ENCODE measurements around the gene OR2M2. TPM values are rescaled to one million over a fixed set of nuclear protein-coding genes. Genes with fewer than 3 reads are reported as not detected.

Gene OR2M2
- total and polyA plus RNA-seq, 2 of the 4 experiments (the other 2 are of a cell fraction), result not detected

- in situ Hi-C loops (cut with MboI; ENCODE audit: low sequenced_read_pairs), result no loop called here
- Histone ChIP-seq H3K14ac (replicated peaks; ENCODE audit: low read depth, low read length) (no peak overlapping the region), H4K20me1 (ENCODE audit: insufficient read depth, low read length) (no peaks in the 10 kb centered on the region), H3K4ac (ENCODE audit: low read depth, low read length) (no peak overlapping the region), H2BK120ac (ENCODE audit: low read depth, low read length) (no peak overlapping the region), H4K5ac (ENCODE audit: low read depth, low read length) (no peak overlapping the region), H3K9me1 (ENCODE audit: insufficient read depth, low read length) (no peaks in the 10 kb centered on the region), H4K8ac (ENCODE audit: low read depth in 2 of 2, low read length in 2 of 2) (no peak overlapping the region), H4K91ac (ENCODE audit: insufficient read depth, low read depth, low read length) (no peak overlapping the region), H2BK15ac (ENCODE audit: low read depth, low read length) (no peak overlapping the region), H2BK20ac (ENCODE audit: low read depth, low read length) (no peak overlapping the region), H3K23ac (ENCODE audit: low read depth, low read length) (no peak overlapping the region), H3K79me1 (ENCODE audit: low read depth in 1 of 2, low read length in 2 of 2) (no peaks in the 10 kb centered on the region), H3K36me3 (ENCODE audit: control insufficient read depth, insufficient read depth, low read length) (no peaks in the 10 kb centered on the region), H3K18ac (ENCODE audit: low read depth, low read length) (no peak overlapping the region), H3K9me3 (ENCODE audit: control insufficient read depth, insufficient read depth, low read length) (peaks cover 12% of the 10 kb centered on the region), H3K4me3 (ENCODE audit: insufficient read depth, low read depth, low read length) (no peak overlapping the region), H3K9ac (ENCODE audit: low read depth, low read length) (no peak overlapping the region), H2AK5ac (ENCODE audit: low read depth, low read length) (no peak overlapping the region), H3K27ac (ENCODE audit: insufficient read depth, low read length) (no peak overlapping the region), H3K4me2 (ENCODE audit: low read depth, low read length) (no peak overlapping the region), H2AFZ (replicated peaks; ENCODE audit: low read length, poor library complexity) (no peak overlapping the region), H2BK5ac (ENCODE audit: low read depth, low read length, poor library complexity, severe bottlenecking) (no peak overlapping the region), H3K56ac (ENCODE audit: extremely low read depth, insufficient read depth, low read length) (no peak overlapping the region), H3K4me1 (ENCODE audit: control insufficient read depth, insufficient read depth, low read length) (no peaks in the 10 kb centered on the region), H3K27me3 (ENCODE audit: control insufficient read depth, insufficient read depth, low read length) (no peaks in the 10 kb centered on the region), H2AK9ac (replicated peaks; ENCODE audit: low read depth, low read length, poor library complexity) (no peak overlapping the region)
- DNase-seq, result no peak
- no peak for ATAC-seq (ENCODE audit: low read depth)
- intact Hi-C loops (cut with micrococcal nuclease), result no loop called here
- WGBS, 2 experiments (ENCODE audit: extremely low coverage in 2 of 2, insufficient read length in 1 of 2), result no CpG with 5 or more reads among the region's 7 CpGs
- no peak for TF ChIP-seq MXI1 (IDR thresholded peaks at IDR 0.05; ENCODE audit: borderline replicate concordance, low read depth, low read length)
- no peak for TF ChIP-seq ELK1 (IDR thresholded peaks at IDR 0.05; ENCODE audit: borderline replicate concordance, low read depth, low read length)
- no peak for TF ChIP-seq CHD1 (IDR thresholded peaks at IDR 0.05; ENCODE audit: low read depth, low read length)
- no peak for TF ChIP-seq MAFK (IDR thresholded peaks at IDR 0.05; ENCODE audit: low read depth, low read length)
- TF ChIP-seq MAZ (IDR thresholded peaks at IDR 0.05; ENCODE audit: borderline replicate concordance, low read depth, low read length), result no peak
- TF ChIP-seq RFX5 (IDR thresholded peaks at IDR 0.05; ENCODE audit: low read depth, low read length), result no peak
- no peak for TF ChIP-seq SMC3 (IDR thresholded peaks at IDR 0.05; ENCODE audit: low read depth, low read length)
- TF ChIP-seq BHLHE40 (IDR thresholded peaks at IDR 0.05; ENCODE audit: low read depth, low read length), result no peak
- TF ChIP-seq CEBPB (IDR thresholded peaks at IDR 0.05; ENCODE audit: low read depth, low read length), result no peak
- no peak for TF ChIP-seq CTCF (conservative IDR thresholded peaks at IDR 0.05; ENCODE audit: low read depth, low read length)
- no peak for TF ChIP-seq RAD21 (IDR thresholded peaks at IDR 0.05; ENCODE audit: low read length)
- no peak for TF ChIP-seq USF2 (IDR thresholded peaks at IDR 0.05; ENCODE audit: low read depth, low read length)
- TF ChIP-seq NFE2L2 (IDR thresholded peaks at IDR 0.05; ENCODE audit: low read depth, low read length), result no peak
- no peak for TF ChIP-seq RCOR1 (IDR thresholded peaks at IDR 0.05; ENCODE audit: insufficient replicate concordance, low read length)
- TF ChIP-seq FOS (IDR thresholded peaks at IDR 0.05; ENCODE audit: low read depth, low read length), result no peak
- TF ChIP-seq POLR2A (IDR thresholded peaks at IDR 0.05; ENCODE audit: low read depth, low read length), result no peak
- dilution Hi-C loops (cut with HindIII; ENCODE audit: low sequenced_read_pairs, unreplicated experiment), result no loop called here
- POLR2A ChIA-PET (ENCODE audit: unreplicated experiment), result no interaction called here
- CTCF ChIA-PET, result no interaction called here
- no TSS peak for BruUV-seq (replicated peaks)
Measured at GRCh38 chr1:248183996-248184395, 9.4 kb downstream of the OR2M2 start.
